HG03521 (cell line): ENCODE results near the gene FCGBP.
"Not testable (repeated sequence)": the region's sequence is repeated elsewhere in the genome, so short reads cannot be mapped to it uniquely, and the experiment has no call there.

Experiments used
- ATAC-seq: cut with Tn5 transposase; IDR thresholded peaks from one replicate; pipeline ENCODE4 v1.9.1; 2021; ENCODE audit warnings: mild to moderate bottlenecking, moderate library complexity; ENCODE audit not compliant: unreplicated experiment

The FCGBP gene

DNA sequence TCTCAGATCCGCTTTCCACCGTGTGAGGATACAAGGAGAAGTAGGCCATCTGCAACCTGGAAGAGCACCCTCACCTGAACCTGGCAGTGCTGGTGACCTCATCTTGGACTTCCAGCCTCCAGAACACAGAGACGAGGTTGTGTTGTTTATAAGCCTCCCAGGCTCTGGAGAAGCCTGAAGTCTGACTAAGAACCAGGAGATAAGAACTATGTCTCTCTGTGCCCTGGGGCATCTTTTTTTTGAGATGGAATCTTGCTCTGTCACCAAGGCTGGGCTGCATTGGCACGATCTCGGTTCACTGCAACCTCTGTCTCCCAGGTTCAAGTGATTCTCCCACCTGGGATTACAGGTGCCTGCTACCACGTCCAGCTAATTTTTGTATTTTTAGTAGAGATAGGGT is 14.5 kb downstream of the FCGBP start:
- no peak for ATAC-seq

DNA sequence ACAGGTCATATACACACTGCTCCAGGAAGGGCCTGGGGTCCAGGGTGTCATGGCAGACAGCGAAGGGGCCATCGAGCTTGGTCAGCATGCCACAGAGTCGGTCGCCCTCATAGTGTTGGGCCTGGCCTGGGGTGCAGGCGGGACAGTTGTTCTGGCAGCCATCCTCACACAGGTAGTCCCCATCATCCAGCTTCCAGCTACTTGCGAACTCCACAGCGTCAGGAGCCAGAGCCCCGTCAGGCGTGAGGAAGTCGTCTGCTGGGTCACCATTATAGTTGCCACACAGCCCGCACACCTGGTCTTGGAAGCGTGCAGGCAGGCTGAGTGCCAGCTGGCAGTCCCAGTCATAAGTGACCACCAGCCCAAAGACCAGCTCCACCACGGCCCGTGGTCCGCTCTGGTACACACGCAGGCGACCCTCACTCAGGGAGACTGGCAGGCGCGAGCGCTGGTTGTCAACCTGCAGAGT is 16.2 kb downstream of the FCGBP start:
- ATAC-seq: no peak

DNA sequence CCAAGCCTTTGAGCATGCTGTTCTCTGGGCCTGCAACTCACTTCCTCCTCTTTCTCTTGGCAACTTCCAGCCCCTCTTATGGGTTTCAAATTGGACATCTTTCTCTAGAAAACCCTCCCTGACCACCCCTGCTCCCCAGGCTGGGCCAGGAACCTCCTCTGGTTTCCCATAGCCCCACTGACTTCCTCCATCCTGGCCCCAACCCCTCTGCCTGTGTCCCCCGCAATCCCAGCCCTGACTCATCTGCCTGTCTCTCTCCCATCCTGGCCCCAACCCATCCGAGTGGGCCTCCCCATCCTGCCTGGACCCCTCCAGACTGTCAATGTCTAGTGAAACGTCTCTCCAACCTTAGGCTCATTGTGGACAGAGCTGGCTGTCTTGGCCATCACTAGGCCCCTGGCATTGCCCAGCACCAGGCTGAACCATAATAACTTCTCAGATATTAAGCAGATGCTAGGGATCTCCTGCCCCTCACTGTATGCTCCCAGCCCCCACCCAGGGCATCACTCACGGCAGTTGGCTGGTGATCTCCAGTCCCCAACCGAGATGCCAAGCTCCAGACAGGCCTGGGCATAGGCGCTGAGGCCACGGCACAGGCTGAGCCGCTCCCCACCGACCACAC is 16.8 kb downstream of the FCGBP start:
- no peak for ATAC-seq

- ATAC-seq: no peak
Observed at GRCh38 chr19:39916851-39917396, 17.5 kb downstream of the FCGBP start.

GRCh38 chr19:39916236-39916635 is 18.2 kb downstream of the FCGBP start:
- no peak for ATAC-seq

DNA sequence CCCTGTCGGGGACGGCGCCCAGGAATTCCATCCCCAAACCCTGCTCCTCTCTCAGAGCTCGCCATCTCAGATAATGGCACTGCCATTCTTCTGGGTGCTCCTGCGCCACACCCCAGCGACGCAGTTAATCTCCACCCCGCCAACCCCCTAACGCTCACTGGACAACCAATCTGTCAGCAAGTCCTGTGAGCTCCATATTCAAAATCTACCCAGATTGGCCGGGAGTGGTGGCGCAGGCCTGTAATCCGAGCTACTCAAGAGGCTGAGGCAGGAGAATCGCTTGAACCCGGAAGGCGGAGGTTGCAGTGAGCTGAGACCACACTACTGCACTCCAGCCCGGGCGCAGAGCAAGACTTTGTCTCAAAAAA is 18.6 kb downstream of the FCGBP start:
- no peak for ATAC-seq

DNA sequence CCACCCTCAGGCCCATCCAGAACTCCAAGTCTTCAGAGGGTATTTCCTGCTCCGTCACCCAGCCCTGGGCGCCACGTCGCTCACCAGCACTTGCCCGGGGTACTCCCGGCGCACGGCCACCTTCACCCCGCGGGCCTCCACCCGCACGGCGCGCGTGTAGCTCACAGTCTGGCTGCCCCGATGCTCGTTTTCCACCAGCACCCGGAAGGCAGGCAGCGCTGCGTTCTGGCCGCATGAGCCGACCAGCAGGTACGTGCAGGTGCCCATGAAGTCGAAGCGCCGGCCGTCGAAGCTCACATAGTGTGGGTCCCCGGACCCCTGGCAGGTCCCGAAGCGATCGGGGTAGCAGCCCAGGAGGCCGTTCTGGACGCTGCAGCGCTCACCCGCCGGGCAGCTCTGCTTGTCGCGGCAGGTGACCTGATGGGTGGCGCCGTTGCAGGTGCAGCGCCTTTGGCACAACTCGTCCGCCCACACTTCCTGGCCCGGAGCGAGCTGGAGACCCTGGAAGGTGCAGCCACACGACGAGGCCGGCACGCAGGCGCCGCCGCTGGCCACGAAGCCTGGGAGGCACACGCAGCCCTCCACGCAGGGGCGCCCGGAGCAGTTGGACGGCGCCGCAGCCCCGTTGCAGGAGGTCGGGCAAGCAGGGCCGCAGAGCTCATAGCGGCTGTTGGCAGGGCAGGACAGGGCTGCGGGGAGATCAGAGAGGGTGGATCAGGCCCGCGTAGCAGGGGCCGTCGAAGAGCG is 19.2 kb downstream of the FCGBP start:
- ATAC-seq: no peak

DNA sequence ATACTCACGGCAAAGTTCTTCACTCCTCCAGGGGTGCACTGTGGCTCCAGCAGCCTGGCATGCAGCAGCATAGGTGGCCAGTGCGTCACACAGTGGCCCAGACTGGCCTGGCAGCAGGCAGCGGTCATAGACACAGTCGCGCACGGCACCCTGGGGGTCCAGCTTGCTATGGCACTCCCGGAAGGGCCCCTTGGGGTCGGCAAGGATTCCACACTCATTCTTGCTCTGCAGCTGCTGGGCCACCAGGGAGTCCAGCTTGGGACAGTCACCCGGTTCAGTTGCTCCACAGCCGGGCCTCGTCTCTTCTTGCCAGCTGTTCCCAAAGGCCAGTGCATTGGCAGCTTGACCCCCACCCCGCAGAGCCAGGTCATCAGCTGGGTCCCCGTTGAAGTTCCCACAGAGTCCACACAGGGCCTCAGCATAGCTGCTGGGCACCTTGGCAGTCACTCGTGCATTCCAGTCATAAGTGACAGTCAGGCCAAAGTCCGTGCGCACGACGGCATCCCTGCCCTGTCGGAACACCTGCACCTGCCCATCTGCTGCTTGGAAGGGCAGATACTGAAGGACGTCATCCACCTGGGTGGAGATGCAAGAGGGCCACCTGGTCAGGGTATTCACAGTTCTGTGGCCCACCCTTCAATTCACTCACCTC is 20.6 kb downstream of the FCGBP start:
- no peak for ATAC-seq

DNA sequence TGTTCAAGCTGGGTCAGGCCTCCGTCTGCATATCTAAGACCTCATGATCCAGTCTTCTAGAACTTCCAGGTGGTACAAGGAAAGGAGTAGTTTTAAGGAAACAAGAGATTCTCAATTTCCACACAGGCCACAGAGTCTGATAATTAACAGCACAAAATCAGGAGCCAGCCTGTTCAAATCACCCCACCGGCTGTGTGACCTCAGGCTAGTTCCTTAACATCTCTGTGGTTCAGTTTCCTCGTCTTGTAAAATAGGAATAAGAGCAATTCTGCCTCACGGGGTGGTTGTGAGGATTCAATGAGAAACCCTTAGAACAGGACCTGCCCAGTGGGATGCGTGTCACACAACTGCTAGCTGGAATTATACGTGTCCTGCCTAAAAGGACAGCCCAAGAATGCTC is 25.6 kb downstream of the FCGBP start:
- no peak for ATAC-seq

DNA sequence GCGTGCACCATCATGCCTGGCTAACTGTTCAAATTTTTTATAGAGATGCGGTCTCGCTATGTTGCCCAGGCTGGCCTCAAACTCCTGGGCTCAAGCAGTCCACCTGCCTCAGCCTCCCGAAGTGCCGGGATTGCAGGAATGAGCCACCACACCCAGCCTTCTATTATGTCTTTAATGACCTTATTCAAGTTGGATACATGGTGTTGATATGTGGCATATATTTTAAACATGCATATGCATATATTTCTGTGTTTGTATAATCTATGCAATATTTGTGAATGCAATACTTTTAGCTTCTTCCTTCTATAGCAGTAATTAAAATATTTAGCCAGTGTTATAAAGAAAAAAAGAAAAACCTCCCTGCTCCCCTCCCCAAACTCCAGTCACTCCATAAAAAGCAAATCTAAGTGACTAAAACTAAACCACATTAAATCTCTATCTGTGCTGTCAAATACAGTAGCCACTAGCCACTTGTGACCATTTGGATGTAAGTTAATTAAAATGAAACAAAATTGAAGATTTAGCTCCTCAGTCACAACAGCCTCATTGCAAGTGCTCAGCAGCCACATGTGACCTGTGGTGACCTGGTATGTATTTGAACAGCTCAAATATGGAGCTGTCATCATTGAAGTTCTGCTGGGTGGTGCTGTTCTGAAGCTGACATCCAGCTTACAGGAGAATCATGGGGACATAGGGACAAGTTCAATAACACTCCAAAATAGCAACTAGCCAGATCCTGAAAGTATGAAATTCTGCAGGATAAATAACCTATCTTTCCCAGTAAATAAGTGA is 27.4 kb downstream of the FCGBP start:
- no peak for ATAC-seq

- no peak for ATAC-seq
Observed at GRCh38 chr19:39906283-39906682, 28.2 kb downstream of the FCGBP start.

DNA sequence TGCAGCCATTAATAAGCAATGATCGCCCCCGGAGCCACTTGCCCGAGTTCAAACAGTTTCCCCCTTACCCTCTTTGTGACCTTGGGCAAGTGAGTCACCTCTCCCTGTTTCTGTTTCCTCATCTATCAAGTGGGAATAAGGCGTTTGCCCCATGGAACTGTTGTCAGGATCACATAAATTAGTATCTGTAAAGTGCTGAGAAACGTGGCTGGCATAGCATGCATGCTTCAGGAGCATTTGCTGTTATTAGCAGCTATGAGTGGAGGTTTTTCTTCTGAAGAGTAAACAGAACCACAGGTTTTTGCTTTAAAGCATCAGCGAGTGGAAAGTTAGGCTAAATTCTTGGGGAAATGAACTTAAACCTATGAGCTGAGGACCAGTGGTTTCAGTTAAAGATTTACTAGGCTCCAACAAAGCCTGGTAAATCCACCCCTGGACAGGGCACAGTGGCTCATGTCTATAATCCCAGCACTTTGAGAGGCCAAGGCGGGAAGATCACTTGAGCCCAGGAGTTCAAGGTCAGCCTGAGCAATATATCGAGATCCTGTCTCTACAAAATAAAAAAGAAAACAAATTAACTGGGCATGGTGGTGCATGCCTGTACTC is 30.8 kb downstream of the FCGBP start:
- ATAC-seq: not testable (repeated sequence)

DNA sequence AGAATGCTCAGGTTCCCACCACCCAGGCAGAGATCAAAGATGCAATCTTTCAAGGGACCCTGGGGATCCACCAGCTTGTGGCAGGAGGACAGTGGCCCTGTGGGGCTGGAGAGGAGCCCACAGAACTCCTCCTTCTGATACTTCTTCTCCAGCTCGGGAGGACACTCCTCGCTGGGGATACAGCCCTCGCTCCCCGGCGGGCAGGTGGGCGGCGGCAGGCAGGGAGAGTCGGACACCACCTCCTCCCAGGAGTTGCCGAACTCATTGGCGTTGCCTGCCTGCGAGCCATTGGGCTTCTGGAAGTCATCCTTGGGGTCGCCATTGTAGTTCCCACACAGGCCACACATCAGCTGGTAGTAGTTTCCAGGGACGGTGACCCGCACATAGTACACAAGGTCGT is 32.1 kb downstream of the FCGBP start:
- ATAC-seq: not testable (repeated sequence)

GRCh38 chr19:39901681-39902080 is 32.8 kb downstream of the FCGBP start:
- not testable (repeated sequence) for ATAC-seq

DNA sequence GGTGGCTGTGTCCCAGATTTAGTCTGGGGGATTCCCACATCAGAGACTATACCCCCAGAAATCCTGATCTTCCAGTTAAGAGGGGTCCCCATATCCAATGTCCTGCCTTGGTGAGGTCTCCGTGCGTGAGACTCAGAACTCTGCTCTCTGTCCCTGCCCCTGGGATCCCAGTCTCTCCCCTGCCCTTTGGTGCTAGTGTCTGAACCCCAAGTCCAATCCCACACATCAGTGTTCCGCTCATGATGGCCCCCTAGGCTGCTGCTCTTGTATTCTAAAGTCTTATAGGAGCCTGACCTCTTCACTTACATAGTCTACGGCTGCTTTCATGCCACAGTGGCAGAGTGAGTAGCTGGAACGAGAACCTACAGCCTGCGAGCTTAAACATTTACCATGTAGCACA is 35.6 kb downstream of the FCGBP start:
- not testable (repeated sequence) for ATAC-seq

DNA sequence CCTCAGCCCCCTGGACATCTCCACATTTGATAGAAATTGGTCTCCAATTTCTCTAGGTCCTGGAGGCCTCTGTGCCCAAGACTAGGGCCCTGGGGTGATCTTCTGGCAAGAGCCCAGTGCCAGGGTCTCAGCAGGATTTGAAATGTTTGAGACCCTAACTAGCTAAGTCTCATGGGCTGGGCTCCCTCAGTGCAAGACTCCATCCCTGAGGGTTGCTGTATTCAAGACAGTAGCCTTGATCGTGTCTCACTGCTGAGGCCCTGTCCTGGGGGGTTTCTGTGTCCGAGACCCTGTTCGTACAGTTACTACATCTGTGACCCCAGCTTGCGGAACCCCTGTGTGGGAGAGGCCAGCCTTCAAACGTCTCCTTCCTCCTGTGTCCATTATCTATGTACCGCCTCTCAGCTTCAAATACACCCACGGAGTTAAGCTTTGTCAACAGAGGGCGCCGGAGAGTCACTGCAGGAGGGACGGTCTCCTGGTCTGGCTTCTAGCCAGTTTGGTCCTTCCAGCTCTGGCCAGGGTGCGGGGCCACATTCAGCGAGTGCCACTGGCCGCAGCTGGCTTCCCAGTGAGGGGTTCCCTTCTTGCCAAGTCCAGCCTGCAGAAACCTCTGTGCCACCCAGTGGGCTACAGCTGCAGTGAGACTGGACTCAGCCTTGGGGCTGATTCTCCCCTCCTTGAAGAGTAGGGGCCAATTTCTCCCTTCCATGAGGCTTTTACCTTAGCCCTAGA is 36.8 kb downstream of the FCGBP start:
- not testable (repeated sequence) for ATAC-seq

GRCh38 chr19:39895096-39895495 is 39.3 kb downstream of the FCGBP start:
- not testable (repeated sequence) for ATAC-seq

- not testable (repeated sequence) for ATAC-seq
Observed at GRCh38 chr19:39894236-39894606, 40.2 kb downstream of the FCGBP start.

- ATAC-seq: not testable (repeated sequence)
Observed at GRCh38 chr19:39893366-39894235, 40.8 kb downstream of the FCGBP start.
